ENCODE measurements around the gene TREH. TPM values are rescaled to one million over a fixed set of nuclear protein-coding genes. Genes with fewer than 3 reads are reported as not detected.

Gene TREH
- total and polyA plus RNA-seq, 2 experiments from 2014 or later = 0.36 TPM; not detected in 1

- Histone ChIP-seq H3K27me3 (ENCODE audit: insufficient read depth) (no peaks in the 10 kb centered on the region), H3K27ac (ENCODE audit: low read depth) (no peak overlapping the region), H3K4me3 (no peak overlapping the region), H3K4me1 (ENCODE audit: insufficient read depth) (peaks cover 14% of the 10 kb centered on the region; the same call in 1 of the 2 replicates), H4K20me1 (replicated peaks; ENCODE audit: insufficient read depth) (no peaks in the 10 kb centered on the region), H3K9me2 (ENCODE audit: insufficient read depth) (no peaks in the 10 kb centered on the region), H2AFZ (no peak overlapping the region), H3K4me2 (no peak overlapping the region), H3F3A (replicated peaks; ENCODE audit: low read depth) (0 out of 2 replicates have a peak, but pooled peaks cover 3% of the 10 kb centered on the region), H3K36me3 (ENCODE audit: insufficient read depth) (no peaks in the 10 kb centered on the region), H3K79me2 (replicated peaks; ENCODE audit: insufficient read depth) (no peaks in the 10 kb centered on the region)
- H3K4me1 Mint-ChIP-seq = peaks cover 35% of the 10 kb centered on the region
- DNase-seq (ENCODE audit: low spot score) (no peak), ATAC-seq (no peak)
- no peak overlapping the region for H3K4me3 Mint-ChIP-seq
- TF ChIP-seq CREB1 (CRISPR knock-in tag; IDR thresholded peaks at IDR 0.05; ENCODE audit: low read depth) = no peak
- no peak for TF ChIP-seq EZH2 (IDR thresholded peaks at IDR 0.05; ENCODE audit: low read depth, unreplicated experiment)
- no peak for TF ChIP-seq STAT1 (IDR thresholded peaks at IDR 0.05; ENCODE audit: unreplicated experiment)
- TF ChIP-seq ZNF462 (CRISPR knock-in tag; IDR thresholded peaks at IDR 0.05) = no peak
- TF ChIP-seq NANOG (IDR thresholded peaks at IDR 0.05; ENCODE audit: borderline replicate concordance) = no peak
- no peak for TF ChIP-seq CTCF (conservative IDR thresholded peaks at IDR 0.05; ENCODE audit: low read depth in 2 of 2)
- TF ChIP-seq JUNB (IDR thresholded peaks at IDR 0.05; ENCODE audit: unreplicated experiment) = no peak
- TF ChIP-seq ETS1 (IDR thresholded peaks at IDR 0.05) = no peak
- TF ChIP-seq POLR2AphosphoS5 (IDR thresholded peaks at IDR 0.05; ENCODE audit: low read depth) = no peak
- TF ChIP-seq REST (IDR thresholded peaks at IDR 0.05; ENCODE audit: unreplicated experiment) = no peak
- H3K27me3 Mint-ChIP-seq (ENCODE audit: insufficient read depth, low read depth, poor library complexity) = peaks cover 11% of the 10 kb centered on the region
- H3K27ac Mint-ChIP-seq = no peak overlapping the region
- H3K9me3 Mint-ChIP-seq = no peaks in the 10 kb centered on the region
- no peaks in the 10 kb centered on the region for H3K36me3 Mint-ChIP-seq (ENCODE audit: low read depth)
Measured at GRCh38 chr11:118694185-118694584, 14.7 kb upstream of the TREH start.
